WERI-Rb-1 (cell line): ENCODE results near the gene RAC2.

Source experiments
- DNase-seq: peaks from one replicate; pipeline ENCODE4 v3.0.0-alpha.2; 2020
- H3K27ac ChIP-seq: fragments of 250-450 bp; sonication (Bioruptor Pico); 2 replicates; pipeline ENCODE4 v1.5.1; 2020; ENCODE audit warnings: mild to moderate bottlenecking, moderate library complexity
- H3K27me3 ChIP-seq: fragments of 250-450 bp; sonication (Bioruptor Pico); 2 replicates; pipeline ENCODE4 v1.5.1; 2021; ENCODE audit warnings: mild to moderate bottlenecking, low read depth, moderate library complexity; ENCODE audit not compliant: insufficient read depth, severe bottlenecking
- H3K36me3 ChIP-seq: fragments of 250-450 bp; sonication (Bioruptor Pico); 2 replicates; pipeline ENCODE4 v1.5.1; 2020; ENCODE audit warnings: mild to moderate bottlenecking, moderate library complexity
- H3K4me3 ChIP-seq: 2 replicates; pipeline ENCODE4 v1.5.1; 2011; ENCODE audit warnings: low read depth, mild to moderate bottlenecking, control low read depth, low read length
- H3K9me3 ChIP-seq: fragments of 250-450 bp; sonication (Bioruptor Pico); 2 replicates; pipeline ENCODE4 v1.5.1; 2021; ENCODE audit warnings: mild to moderate bottlenecking, moderate library complexity; ENCODE audit not compliant: severe bottlenecking
- TF ChIP-seq, protein P1 (sequence below): IDR thresholded peaks from 2 replicates; pipeline ENCODE4 v1.5.1; 2011; ENCODE audit warnings: low read depth, mild to moderate bottlenecking, control low read depth, inconsistent platforms, low read length

RAC2 gene

DNA sequence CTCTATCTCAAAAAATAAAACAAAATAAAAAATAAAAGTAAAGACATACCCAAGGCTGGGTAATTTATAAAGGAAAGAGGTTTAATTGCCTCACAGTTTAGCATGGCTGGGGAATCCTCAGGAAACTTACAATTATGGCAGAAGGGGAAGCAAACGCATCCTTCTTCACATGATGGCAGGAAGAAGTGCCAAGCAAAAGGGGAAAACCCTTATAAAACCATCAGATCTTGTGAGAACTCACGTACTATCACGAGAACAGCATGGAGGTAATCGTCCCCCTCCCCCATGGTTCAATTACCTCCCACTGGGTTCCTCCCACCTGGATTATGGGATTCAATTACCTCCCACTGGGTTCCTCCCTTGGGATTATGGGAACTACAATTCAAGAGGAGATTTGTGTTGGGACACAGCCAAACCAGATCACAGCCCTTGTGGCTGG is 23.5 kb downstream of the RAC2 start:
- DNase-seq, result no peak
- Histone ChIP-seq H3K4me3 (no peak overlapping the region), H3K27me3 (no peaks in the 10 kb centered on the region), H3K36me3 (no peaks in the 10 kb centered on the region), H3K27ac (no peak overlapping the region), H3K9me3 (no peaks in the 10 kb centered on the region)
- TF ChIP-seq, protein P1, sequence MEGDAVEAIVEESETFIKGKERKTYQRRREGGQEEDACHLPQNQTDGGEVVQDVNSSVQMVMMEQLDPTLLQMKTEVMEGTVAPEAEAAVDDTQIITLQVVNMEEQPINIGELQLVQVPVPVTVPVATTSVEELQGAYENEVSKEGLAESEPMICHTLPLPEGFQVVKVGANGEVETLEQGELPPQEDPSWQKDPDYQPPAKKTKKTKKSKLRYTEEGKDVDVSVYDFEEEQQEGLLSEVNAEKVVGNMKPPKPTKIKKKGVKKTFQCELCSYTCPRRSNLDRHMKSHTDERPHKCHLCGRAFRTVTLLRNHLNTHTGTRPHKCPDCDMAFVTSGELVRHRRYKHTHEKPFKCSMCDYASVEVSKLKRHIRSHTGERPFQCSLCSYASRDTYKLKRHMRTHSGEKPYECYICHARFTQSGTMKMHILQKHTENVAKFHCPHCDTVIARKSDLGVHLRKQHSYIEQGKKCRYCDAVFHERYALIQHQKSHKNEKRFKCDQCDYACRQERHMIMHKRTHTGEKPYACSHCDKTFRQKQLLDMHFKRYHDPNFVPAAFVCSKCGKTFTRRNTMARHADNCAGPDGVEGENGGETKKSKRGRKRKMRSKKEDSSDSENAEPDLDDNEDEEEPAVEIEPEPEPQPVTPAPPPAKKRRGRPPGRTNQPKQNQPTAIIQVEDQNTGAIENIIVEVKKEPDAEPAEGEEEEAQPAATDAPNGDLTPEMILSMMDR, result no peak

DNA sequence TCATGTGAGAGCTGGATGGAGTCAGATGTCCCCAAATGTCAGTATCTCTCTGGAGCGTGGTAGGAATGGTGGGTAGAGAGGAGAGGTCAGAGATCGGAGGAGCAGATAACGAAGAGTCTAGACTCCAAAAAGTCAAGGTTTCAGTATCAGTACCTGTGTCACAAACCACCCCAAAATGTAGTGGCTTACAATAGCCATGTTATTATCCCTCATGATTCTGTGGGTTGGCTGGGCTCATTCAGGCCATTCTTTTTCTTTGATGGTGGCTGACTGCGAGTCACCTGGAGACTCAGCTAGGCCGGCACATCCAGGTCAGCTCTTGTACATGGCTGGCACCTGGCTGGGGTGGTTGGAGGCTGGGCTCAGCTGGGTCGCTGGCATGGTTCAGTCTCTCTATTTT is 24.5 kb downstream of the RAC2 start:
- H3K27ac ChIP-seq, result no peak overlapping the region
- no peaks in the 10 kb centered on the region for H3K27me3 ChIP-seq
- H3K36me3 ChIP-seq, result no peaks in the 10 kb centered on the region
- no peaks in the 10 kb centered on the region for H3K9me3 ChIP-seq
- DNase-seq, result no peak
- no peak overlapping the region for H3K4me3 ChIP-seq
- TF ChIP-seq, protein P1, result no peak

DNA sequence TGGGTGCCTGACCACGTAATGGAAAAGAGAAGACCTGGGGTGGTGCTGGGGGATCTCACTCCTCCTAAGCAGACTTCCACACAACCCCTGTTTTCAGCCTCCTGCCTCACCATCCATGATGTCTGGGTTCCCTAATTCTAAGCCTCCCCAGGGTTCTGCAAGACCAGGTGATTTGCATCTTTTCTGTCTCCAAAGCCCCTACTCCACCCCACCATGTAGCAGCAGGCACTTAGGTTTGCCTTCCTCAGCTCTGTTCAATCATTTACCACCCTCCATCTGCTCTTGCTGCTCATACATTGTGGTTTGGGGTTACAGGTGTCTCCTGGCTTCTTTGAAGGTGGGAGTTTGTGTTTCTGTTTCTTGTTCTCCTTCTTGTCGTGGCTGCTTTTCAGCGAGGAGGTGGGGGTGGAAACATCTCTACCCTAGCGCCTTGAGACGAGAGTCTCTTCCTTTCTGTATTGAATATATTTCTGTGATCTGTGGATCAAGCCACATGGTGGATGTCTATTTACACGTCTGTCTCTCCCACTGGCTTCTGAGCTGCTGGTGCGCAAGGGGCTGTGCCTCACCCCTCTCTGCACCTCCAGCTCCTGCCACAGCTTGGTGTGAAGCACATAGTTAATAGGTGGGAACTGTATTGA is 25.2 kb downstream of the RAC2 start:
- H3K9me3 ChIP-seq, result no peaks in the 10 kb centered on the region
- TF ChIP-seq, protein P1, result no peak
- DNase-seq, result no peak
- H3K27me3 ChIP-seq, result no peaks in the 10 kb centered on the region
- H3K27ac ChIP-seq, result no peak overlapping the region
- no peaks in the 10 kb centered on the region for H3K36me3 ChIP-seq
- H3K4me3 ChIP-seq, result no peak overlapping the region

DNA sequence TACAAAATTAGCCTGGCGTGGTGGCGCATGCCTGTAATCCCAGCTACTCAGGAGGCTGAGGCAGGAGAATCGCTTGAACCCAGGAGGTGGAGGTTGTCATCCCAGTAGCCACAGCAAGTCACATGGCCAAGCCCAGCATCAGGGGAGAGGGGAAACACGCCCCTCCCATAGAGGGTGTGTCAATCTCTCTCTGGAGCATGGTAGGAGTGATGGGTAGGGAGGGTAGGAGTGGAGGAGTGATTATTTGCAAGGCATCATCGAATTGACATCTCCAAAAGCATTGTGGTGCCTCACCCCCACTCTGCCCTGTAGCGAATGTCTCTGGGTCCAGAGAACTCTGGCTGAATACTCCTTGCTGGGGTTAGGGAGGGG is 25.7 kb downstream of the RAC2 start:
- no peaks in the 10 kb centered on the region for H3K36me3 ChIP-seq
- no peak overlapping the region for H3K27ac ChIP-seq
- no peak for DNase-seq
- H3K4me3 ChIP-seq, result no peak overlapping the region
- TF ChIP-seq, protein P1, result no peak
- H3K27me3 ChIP-seq, result no peaks in the 10 kb centered on the region
- H3K9me3 ChIP-seq, result no peaks in the 10 kb centered on the region

DNA sequence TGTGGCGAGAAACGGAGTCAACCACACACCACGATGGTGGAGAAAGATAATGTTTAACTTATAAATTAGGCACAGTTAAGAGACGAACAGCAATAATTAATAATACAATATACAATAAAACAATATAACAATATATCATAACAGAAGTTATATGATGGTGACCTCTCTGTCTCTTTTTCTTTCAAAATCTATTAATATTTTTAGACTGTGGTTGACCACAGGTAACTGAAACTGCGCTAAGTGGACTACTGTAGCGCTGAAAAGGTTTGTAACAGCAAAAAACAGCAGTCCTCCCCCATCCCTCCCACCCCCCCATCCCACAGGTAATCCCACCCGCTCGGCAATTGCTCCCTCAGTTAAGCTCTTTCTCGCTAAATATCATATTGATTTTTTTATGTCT is 28.2 kb downstream of the RAC2 start:
- H3K27ac ChIP-seq, result no peak overlapping the region
- no peak for DNase-seq
- no peaks in the 10 kb centered on the region for H3K9me3 ChIP-seq
- no peaks in the 10 kb centered on the region for H3K36me3 ChIP-seq
- TF ChIP-seq, protein P1, result no peak
- no peak overlapping the region for H3K4me3 ChIP-seq
- no peaks in the 10 kb centered on the region for H3K27me3 ChIP-seq

DNA sequence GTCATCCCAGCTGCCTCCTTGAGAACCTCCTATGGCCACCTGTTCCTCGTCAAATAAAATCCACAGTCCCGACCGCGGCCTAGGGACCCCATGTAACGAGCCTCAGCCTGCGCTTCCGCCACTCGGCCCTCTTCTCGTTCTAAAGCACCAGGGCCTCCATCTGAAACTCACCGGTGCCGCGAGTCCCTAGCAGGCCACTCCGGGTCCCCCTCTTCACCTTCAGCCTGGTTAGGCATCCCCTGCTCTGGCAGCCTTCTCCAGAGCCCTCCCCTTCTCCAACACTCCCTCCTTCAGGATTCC is 29.4 kb downstream of the RAC2 start:
- H3K27me3 ChIP-seq, result no peaks in the 10 kb centered on the region
- DNase-seq, result no peak
- H3K36me3 ChIP-seq, result no peaks in the 10 kb centered on the region
- TF ChIP-seq, protein P1, result no peak
- H3K4me3 ChIP-seq, result no peak overlapping the region
- H3K9me3 ChIP-seq, result no peaks in the 10 kb centered on the region
- H3K27ac ChIP-seq, result no peak overlapping the region
